Right lung (tissue), 5 donors: ENCODE results near the gene SYNC. TPM values are rescaled to one million over a fixed set of nuclear protein-coding genes. Genes with fewer than 3 reads are reported as not detected.
"Not testable (repeated sequence)": the region's sequence is repeated elsewhere in the genome, so short reads cannot be mapped to it uniquely, and the experiment has no call there.

ENCODE experiments used
- DNase-seq, 2 donors: peaks; one replicate each; pipeline ENCODE4 v3.0.0-alpha.2; 2013
- polyA plus RNA-seq, 5 donors: library from polyadenylated mRNA; unstranded; fragments of 120-200 nt; gene quantifications; one replicate each; pipeline versions ENCODE4 v1.2.1 to v1.2.3, GENCODE V29; 2013; ENCODE audit warnings: inconsistent platforms in 1 of 5, low replicate concordance in 1 of 5; ENCODE audit not compliant: insufficient read length in 5 of 5, insufficient read depth in 1 of 5

The SYNC gene
- polyA plus RNA-seq, 5 donors: 3.0 to 5.9 (median 5.0) TPM

DNA sequence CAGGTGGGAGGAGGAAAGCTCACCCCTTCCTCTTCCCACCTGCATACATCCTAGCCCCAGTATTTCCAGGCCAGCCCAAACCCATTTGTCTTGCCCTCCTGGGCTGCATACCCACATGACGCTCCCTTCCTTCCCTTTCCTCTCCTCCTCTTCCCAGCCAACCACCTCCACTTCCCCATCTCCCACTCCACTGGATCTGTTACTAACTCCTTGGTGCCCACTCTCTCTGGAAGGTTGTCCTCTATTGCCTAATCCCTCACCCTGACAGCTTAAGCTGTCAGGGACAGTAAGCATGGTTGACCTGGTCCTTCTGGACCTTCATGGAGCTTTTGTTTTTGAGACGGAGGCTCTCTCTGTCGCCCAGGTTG, 23.0 kb upstream of the SYNC start:
- DNase-seq: no peak

DNA sequence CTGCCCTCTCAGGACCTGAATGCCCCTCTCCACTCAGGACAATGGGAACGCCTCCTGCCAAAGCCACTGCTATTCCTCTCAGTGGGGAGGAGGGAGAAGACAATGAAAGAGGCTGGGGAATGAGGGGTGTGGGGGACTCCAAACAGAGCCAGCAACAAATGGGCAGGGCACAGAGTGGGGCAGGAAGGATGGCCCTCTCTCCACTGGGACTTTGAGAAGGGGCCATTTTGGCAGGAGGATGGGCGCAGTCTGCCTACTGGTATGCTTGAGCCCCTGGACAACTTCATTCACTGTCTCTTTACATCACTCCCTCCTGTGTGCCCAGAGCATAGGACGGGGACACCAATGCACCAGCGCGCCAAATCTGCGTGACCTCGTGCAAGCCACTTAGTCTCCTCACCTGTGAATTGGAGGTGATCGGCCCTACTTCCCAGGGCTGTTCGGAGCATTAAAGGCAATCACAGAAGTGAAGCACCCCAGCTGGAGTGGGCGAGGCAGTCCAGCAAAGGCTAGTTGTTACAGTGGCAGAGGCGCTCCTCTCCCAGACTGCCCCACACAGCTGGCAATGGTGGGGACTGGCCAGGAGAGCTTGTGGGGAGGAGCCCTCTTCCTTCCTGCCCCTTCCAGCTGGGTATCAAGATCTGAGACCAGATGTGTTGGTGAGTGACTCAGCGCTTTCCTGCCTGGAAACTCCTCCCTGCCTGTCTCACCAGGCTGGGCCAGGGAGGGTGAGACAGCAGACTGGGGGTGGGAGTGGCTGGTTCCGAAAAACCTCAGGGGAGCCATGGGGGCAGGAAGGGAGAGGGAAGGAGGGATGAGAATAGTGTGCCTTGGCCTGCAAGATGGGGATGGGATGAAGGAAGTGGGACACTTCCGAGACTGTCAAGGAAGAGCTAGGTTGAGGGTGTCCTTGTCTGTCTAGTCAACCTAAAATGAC, 22.4 kb upstream of the SYNC start:
- DNase-seq: no peak

DNA sequence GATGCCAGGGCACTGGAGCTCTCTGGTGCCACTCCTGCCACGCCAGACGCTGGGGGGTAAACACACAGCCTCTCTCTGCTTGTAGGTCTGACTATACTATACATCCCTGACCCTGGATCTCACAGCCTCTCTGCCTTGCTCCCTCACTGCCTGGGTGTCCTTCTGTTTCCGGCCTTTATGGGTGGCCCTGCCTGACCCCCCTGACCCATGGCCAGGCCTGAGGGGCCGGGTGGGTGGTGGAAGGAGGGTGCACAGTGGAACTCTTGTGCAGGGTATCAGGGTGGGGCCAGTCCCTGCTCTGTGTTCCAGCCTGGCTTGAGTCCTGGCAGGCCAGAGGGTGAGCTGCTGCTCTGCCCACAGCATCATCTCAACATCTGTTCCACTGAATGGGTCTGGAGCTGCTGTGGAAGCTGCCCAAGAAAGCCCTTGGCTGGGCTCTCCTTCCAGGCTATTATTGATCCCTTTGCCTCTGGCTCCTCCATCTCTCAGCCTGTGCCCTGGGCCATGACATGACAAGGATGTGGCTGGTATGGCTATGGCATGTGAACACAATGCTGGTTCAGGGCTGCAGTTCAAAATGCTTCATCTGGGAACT, 17.2 kb upstream of the SYNC start:
- no peak for DNase-seq

DNA sequence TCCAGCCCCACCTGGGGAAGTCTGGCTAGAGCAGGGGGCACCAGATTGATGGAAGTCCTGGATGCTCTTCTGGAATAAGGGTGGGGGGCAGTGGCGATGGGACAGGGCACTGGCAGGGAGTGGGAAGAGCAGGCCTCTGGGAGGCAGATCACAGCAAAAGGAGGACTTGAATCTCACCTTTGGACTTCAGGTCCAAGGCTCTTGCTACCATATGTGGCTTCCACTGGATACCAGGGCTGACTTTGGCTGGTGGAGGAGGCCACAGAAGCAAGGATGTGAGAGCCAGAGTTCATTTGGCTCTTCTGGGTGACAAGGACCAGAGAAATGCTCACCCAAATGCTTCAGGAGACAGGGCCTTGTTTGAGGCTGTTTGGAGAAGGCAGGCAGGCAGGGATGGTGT, 16.0 kb upstream of the SYNC start:
- DNase-seq: no peak

DNA sequence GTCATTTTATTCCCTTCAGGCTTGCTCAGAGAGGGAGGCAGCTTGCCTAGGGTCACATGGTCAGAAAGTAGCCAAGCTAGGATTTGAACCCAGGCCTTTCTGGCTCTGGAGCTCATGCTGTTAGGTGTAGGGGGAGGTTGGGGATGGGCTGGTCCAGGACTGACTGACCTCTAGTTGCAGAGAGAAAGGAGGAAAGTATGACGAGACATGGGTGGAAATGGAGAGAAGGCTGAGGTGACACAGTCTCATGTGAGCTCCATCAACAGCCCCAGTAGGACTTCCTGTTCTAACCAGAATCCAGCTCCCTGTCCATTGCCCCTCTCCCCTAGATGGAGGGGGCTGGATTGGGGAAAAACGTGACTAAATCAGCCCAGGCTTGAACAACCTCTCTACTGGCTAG, 15.5 kb upstream of the SYNC start:
- DNase-seq: no peak

DNA sequence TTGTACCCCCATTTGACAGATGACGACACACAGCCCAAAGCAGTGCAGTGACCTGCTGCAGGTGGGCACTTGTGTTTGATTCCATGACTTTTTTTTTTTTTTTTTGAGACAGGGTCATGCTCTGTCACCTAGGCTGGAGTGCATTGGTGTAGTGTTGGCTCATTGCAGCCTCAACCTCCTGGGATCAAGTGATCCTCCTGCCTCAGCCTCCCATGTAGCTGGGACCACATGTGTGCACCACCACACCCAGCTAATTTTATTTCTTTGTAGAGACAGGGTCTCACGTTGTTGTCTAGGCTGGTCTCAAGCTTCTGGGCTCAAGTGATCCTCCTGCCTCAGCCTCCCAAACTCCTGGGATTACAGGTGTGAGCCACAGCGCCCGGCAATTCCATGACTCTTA, 14.9 kb upstream of the SYNC start:
- no peak for DNase-seq

DNA sequence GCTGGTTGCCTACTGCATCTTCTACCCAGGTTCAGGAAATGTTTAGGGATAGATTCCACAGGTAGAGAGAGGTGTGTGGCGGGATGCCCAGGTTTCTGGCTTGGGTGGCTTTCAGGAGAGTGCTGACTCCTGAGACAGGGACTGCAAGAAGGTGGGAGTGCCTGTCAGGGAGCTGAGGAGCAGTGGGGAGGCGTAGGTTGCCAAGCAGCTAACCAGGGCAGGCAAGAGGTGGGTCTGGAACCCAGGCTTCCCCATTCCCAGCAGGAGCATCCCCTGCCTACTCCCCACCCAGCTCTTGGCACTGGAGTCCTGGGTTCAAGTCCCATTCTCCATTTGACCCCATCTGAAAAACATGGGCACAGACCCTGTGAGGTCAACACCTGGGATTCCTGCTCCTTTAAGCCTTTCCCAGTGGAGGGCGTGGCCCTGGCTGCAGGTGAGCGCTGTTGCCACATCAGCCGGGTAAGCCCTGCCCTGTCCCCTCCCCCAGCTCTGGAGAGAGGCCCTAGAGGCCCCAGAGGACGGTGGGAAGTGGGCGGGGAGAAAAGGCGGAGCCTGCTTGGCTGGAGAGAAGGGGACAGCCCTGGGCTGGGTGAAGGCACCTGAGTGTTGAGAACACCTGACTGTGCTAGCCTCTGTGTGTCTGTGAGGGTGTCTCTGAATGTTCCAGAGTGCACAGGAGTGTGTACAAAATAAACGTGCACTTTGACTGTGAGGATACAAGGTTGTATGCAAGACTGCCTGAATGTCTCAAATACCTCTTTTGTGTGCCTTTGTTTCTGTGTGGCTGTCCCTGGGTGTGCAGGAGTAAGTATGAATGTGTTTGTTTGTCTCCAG, 14.0 kb upstream of the SYNC start:
- DNase-seq: peak; percentile 81 to 83

DNA sequence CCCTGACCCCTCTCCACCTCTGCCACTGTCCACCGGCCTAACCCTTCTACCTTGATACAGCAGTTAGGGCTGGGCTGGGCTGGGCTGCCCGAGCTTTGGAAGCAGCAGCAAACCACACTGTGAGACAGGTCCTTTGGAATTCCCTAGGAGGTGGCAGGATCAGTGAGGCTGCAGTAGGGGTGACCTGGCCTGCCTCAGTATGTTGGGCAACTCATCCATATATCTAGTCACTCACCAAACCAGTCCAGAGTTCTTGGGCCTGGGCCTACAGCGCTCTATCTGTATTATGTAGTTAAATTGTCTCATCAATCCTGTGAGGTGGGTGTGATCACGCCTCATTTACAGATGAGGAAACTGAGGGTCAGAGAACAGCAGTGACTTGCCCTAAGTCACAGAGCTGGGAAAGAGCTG, 13.3 kb upstream of the SYNC start:
- DNase-seq: no peak

DNA sequence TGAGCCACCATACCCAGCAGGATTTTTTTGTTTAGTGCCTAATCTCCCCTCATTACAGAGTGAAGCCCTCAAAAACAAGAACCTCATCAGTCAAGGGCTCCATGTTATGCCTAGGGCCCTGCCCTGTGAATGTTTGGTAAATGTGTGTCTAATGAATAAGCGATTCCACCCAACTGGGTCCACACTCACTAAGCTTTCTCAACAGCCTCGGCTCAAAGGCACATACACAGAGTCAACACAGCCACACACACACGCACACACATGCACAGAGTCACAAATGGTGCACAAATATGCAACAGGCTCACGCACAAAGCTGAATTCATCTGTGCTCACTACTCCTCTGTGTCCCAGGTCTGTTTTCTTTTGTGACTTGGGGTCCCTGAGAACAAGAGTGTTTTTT, 11.7 kb upstream of the SYNC start:
- no peak for DNase-seq

DNA sequence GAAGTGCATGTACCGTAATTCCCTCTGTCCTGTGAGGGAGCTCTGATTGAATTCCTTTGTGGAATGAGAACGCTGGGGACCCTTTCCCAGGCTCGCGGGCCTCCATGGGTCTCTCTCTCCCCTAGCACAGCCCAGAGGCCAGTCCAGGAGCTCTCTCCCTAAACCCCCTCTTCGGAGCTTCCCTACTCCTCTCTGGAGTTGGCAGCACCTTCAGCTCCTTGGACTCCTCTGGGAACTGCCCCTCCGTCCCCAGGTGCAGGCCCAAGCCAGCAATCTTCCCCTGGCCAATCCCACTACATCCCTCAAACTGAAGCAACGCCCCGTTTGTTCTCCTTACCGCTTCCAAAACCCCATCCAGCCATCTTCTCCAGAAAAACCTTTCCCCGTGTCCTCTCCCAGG, 10.5 kb upstream of the SYNC start:
- DNase-seq: no peak

DNA sequence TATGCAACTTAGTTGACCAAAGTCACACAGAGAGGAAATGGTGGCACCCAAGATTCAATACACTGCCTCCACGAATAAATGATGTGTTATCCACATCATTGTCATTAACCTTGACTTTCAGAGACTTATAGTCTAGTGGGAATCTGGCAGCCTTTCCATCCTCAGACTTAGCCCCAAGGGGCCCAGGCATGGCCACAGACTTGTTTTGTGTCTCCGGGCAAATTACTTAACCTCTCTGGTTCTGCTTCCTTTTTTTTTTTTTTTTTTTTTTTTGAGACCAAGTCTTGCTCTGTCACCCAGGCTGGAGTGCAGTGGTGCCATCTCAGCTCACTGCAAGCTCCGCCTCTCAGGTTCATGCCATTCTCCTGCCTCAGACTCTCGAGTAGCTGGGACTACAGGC, 8.7 kb upstream of the SYNC start:
- not testable (repeated sequence) for DNase-seq

DNA sequence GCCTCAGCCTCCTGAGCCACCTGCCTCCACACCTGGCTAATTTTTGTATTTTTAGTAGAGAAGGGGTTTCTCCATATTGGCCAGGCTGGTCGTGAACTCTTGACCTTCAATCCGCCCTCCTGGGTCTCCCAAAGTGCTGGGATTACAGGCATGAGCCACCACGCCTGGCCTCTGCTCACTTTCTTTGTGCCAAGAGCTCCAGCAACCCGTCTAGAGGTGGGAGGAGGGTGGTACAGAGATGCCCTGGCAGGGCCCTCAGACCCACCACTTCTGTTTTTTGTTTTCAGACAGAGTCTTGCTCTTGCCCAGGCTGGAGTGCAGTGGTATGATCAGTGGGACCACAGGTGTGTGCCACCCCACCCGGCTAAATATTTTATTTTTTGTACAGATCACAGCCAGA, 6.9 kb upstream of the SYNC start:
- no peak for DNase-seq

DNA sequence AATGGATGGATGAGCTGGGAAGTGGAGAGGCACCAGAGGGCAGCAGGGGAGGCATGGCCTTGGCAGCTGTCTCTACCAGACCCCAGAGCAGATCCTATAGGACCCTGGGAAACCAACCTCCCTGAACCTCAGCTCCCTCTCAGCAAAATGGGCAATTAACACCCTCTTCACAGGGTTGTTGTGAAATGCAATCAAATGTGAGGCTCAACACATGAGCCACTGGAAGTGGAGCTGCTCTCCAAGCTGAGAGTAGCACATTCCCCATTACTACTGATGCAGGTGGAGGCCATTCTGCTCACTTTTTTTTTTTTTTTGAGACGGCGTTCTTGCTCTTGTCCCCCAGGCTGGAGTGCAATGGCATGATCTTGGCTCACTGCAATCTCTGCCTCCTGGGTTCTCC, 6.5 kb upstream of the SYNC start:
- no peak for DNase-seq

DNA sequence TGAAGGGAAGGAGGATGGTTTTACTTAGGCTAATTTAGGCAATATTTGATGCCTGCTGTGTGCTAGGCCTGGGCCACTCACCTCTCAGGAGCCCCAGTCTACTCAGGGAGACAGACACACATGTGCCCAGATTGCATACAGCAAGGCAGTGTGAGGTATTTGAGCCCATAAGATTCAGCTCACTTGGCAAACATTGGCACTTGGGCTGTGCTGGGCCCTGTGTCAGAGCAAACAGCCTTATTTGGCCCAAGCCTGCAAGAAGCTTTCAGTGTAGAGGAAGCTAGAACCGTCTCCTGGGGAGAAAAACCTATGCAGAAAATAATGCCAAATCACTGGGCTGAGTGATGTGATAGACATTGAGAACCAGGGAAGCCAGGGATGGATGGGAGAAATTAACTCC, 3.9 kb upstream of the SYNC start:
- DNase-seq: no peak

DNA sequence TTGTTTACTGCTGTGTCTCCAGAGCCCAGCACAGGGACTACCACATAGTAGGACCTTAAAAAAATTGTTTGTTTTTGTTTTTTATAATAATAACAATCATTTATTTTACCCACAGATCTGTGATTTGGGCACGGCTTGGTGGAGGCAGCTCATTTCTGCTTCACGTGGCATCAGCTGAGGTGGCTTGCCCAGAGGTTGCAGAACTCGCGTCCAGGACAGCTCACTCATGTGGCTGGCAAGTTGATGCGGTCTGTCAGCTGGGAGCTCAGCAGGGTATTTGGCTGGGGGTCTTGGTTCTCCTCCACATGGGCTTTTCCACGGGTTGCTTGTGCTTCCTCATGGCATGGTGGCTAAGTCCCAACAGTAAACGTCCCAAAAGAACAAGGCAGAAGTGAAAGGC, 2.9 kb upstream of the SYNC start:
- DNase-seq: no peak

DNA sequence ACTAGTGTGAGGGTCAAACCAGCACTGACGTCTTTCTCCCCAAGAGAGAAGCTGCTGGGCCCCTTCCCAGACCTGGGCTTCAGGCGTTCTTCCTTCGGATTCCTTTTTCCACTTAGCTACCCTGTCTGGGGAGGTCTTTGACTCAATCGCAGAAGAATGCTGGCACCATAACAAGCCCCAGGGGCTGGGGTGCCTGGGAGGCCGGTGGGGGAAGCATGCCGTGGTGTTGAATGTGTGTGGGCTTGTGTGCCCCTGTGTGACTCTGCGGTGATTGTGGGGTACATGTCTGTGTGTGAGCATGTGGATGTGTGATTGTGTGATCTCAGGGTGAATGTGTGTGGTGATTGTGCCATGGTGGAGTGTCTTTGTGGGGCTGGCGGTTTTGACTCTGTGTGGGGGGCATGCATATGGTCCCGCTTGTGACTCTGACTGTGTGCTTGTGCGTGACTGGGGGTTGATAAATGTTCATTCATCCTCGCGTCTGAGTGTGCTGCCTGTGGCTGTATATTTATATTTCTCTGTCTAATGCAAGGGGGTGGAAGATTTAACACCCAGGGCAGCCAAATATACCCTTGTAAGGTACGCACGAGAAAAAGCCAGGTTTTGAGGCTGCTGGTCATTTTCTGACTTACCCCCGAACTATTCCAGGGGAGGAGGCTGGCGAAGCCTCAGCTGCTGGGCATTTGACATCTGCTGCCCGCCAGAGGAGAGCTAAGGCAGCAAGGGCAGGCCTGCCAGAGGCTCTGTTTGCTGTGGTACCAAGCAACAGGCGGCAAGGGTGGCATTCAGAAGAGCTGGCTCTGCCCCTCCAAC, 1.1 kb upstream of the SYNC start:
- no peak for DNase-seq

DNA sequence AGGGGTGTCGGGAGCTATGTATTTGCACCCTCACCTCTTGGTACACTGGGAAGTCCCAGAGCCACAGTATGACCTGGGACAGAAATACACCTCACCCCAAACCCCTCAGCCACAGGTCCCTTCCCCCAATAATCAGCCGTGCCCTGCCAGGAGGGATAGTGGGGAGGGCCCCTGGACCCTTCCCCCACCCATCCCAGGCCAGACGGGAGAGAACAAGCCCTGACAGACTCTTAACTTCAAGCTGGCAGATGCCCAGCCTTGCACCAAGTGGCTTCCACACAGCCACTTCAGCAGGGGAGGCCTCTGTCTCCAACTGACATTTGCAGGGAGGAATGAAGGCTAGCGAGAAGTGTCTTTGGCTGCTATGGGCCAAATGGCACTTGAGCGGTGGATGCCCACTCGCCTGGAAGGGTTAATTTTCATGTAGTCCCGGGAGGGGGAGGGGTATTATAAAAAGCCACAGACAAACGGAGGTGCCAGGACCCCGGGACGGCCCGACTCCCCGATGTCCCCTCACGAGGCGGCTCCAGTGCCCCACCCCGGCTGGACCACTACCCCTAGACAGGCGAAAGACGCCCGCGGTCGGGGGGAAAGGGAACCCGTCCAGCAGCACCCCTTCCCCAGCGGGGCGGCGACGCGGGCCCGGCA, 495 bp downstream of the SYNC start:
- no peak for DNase-seq

DNA sequence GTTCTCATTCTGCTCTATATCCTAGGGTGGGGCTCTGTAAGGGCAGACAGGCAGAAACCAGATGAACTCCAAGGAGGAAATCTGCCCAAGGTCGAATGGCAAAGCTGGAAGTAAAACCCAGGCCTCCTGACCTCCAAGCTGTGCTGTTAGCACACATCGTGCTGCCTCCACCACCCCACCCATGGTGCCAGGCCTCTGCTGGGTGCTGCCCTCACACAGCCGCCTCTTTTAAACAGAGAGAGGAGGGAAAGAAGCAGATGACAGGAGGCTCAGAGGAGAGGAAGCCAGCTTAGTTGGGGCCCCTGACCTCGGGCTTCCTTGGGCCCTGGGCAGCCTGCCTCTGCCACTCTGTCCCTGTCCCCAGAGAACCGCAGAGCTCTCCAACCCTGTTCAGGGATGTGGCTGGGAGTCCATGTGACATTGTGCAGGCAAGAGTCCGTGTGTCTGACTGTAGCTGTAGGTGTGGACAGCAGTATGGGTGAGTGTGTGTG, 1.1 kb downstream of the SYNC start:
- no peak for DNase-seq

DNA sequence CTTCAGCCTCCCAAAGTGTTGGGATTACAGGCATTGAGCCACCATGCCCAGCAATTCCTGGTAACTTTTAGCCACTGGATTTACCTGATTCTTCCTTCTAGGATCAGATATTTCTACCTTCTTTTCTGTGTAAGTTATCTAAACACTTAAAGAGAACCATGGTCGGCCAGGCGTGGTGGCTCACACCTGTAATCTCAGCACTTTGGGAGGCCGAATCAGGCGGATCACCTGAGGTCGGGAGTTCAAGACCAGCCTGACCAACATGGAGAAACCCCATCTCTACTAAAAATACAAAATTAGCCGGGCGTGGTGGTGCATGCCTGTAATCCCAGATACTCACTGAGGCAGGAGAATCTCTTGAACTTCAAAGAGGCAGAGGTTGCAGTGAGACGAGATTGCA, 5.6 kb downstream of the SYNC start:
- DNase-seq: not testable (repeated sequence)

DNA sequence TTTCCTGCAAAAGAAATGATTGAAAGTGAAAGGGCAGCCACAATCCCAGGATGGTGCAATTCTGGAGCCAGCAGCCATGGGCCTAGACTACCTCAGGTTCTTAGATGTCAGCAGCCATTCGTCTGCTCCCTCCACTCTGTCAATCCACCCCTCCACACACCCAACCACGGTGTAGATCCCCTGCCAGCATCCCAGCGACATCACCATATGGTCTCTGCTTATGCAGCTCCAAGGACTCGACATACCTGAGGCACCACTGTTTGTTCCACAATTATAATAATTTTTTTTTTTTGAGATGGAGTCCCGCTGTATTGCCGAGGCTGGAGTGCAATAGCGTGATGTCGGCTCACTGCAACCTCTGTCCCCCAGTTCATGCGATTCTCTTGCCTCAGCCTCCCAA, 6.5 kb downstream of the SYNC start:
- DNase-seq: no peak
